HG02610 (cell line): ENCODE data around the gene TM6SF1.
A peak's percentile ranks its signal among the peaks of the same experiment; 100 is the strongest.
"Not testable (repeated sequence)": the region's sequence is repeated elsewhere in the genome, so short reads cannot be mapped to it uniquely, and the experiment has no call there.

Experiments
- ATAC-seq: cut with Tn5 transposase; IDR thresholded peaks from one replicate; pipeline ENCODE4 v1.9.1; 2021; ENCODE audit warnings: mild to moderate bottlenecking, moderate library complexity; ENCODE audit not compliant: unreplicated experiment

Gene TM6SF1

GRCh38 chr15:83115410-83115809 lies 8.0 kb downstream of the TM6SF1 start:
- no peak for ATAC-seq

DNA sequence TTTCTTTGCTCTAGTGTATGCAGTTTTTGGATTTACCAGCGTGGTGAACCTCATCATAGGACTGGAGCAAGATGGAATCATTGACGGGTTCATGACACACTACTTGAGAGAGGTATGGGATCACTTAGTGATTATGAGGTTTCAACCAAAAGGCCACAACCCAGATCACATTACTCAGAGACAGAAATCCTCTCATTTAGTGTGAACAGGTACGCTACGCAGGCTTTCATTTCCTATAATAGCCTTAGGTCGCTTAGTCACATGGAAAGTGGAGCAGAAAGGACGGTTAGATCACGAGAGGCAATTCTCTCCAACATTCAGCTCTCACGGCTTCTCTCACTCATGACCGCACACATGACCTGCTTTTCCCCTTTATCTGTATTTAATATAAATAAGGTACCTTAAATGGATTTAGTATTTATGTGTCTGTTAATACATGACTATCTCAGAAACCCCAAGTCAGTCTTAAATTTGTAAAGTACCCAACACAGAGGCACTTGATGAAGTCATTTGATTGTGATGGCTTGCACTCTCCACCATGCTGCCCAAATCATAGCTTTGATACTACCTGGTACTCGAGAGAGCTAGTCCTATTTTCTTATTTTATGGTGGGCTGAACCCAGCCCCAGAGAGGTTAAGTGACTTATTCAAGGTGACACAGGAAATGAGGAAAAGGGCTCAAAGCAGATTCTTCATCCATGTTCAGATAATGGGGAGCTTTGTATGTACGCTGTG lies 8.6 kb downstream of the TM6SF1 start:
- ATAC-seq, result peak; percentile 73

DNA sequence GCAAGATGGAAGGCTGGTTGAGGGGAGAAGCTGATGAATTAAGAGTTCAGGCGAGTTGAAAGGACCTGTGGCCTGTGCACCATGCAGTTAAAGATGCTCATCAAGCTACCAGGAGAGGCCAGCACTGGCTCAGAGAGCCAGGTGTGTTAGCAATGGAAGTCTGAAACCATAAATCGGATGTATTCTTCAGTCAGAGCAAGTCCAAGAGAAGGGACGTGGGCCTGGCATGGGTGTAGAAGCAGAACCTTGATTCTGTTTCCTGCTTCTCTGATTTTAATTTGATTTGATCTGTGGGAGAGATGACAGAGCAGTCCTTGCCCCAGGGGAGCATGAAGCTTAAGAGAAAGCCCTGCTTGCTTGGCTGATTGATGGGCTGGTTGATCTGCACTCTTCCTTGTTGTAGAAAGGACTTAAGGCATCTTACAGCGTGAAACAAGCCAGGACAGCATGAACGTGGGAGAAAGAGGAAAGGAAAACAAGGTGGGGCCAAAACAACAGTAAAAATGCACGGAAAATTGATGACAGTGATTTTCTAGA lies 10.9 kb downstream of the TM6SF1 start:
- no peak for ATAC-seq

GRCh38 chr15:83118968-83119367 lies 11.5 kb downstream of the TM6SF1 start:
- ATAC-seq, result no peak

- ATAC-seq, result no peak
These were observed 12.6 kb downstream of the TM6SF1 start for GRCh38 chr15:83119968-83120581.

DNA sequence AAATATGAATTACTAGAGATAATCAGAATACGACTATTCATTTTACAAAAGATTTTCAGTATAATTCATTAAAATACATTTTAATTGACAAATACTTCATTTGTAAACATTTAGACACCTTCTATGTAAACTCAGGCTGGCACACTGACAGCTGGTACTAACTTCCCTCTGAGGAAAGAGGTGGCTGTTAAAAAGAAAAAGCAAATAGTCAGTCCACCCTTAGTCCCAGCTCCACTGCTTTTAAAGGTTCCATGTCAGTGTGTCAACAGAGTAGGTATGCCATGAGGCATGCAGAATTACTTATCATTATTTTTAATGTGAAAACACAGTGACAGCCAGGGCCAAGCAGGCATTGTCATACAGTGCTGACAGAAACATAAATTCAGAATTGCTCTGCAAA lies 16.1 kb downstream of the TM6SF1 start:
- ATAC-seq, result no peak

GRCh38 chr15:83127547-83128150 lies 20.2 kb downstream of the TM6SF1 start:
- ATAC-seq, result no peak

GRCh38 chr15:83129791-83130190 lies 22.3 kb downstream of the TM6SF1 start:
- no peak for ATAC-seq

GRCh38 chr15:83132861-83133523 lies 25.5 kb downstream of the TM6SF1 start:
- no peak for ATAC-seq

DNA sequence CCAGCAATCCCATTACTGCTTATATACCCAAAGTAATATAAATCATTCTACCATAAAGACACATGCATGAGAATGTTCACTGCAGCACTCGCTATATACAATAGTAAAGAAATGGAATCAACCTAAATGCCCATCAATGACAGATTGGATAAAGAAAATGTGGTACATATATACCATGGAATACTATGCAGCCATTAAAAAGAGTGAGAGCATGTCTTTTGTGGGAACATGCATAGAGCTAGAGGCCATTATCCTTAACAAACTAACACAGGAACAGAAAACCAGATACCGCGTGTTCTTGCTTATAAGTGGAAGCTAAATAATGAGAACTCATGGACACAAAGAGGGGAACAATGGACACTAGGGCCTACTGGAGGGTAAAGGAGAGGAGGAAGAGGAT lies 34.7 kb downstream of the TM6SF1 start:
- ATAC-seq, result not testable (repeated sequence)

DNA sequence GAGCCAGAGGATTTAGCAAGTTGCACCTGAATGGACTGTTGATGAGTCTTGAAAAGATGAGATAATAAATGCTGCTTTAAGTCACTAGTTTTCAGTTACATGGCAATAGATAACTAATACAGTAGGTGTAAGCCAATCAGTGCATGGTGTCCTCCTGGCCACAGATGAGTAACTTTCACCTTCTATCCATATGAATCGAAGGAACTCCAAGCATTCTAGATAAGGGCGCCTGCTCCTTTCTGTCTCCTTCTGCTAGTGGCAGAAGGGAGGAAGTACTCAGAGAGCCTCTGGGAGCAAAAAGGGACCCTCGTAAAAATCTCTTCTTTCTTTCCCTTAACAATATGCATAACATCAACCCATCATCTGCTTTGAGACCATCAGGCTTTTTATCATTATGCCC lies 37.3 kb downstream of the TM6SF1 start:
- ATAC-seq, result no peak

DNA sequence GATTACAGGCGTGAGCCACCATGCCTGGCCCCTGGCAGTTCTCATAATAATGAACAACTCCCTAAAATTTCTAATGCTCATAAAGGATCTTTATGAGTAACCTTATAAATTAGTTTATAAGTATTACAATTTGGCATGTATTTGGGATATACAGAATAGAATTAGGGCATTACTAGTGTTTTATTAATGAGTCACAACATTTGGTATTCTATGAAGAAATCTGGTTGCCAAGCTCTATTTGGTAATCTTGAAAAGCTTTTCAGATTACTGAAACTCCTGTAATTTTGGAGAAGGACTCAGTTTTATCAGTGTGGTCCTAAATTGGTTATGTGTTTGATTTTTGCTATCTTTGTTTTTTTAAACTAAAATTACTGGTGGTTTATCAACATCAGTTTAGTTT lies 45.8 kb downstream of the TM6SF1 start:
- ATAC-seq, result no peak

GRCh38 chr15:83155942-83156341 lies 48.5 kb downstream of the TM6SF1 start:
- no peak for ATAC-seq

DNA sequence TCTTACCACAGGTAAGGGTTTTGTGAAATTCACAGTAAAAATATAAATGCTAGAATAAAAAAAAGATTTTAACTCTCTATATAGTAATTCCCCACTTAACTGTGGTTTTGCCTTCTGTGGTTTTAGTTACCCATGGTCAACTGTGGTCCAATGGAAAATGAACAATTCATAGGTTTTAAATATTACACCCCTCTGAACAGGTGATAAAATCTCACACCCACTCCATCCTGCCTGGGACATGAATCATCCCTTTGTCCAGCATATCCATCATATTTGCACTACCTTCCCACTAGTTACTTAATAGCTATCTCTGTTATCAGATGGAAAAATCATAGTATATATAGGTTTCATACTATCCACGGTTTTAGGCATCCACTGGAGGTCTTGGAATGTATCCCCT lies 50.9 kb downstream of the TM6SF1 start:
- no peak for ATAC-seq

DNA sequence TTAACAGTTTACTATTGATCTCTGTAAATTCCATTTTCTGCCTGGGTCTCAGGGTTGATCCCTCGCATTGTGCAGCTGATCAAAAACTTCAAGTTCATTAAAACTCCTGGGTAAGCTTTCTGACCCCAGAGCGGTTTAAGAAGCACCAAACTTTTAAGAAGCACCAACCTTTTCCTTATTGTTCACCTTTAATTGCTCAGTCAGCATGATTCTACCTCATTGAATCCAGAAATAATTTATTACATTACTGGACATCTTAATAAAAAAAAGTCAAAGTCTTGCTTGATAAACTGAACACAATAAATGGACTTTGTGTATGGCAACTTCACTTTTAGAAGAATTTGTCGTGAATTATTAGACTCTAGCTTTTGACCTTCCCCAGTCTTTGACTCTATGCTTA lies 53.3 kb downstream of the TM6SF1 start:
- ATAC-seq, result no peak

DNA sequence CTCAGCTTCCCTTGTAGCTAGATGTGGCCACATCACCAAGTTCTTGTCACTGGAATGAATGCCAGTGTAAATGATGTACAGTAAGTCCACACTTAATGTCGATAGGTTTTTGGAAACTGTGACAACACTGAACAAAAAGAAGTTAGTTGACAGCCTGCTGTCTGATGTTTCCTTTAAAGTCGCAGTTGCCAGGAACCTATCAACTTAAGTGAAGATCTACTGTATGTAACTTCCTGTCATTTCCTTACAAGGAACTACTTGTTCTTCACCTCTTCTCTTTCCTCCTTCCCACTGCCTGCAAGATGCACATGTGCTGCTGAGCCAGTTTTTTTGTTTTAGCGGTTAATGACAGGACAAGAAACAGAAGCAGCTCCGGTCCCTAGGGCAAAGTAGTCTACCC lies 55.6 kb downstream of the TM6SF1 start:
- ATAC-seq, result no peak

- ATAC-seq, result no peak
These were observed 56.8 kb downstream of the TM6SF1 start for GRCh38 chr15:83164111-83164770.

GRCh38 chr15:83164771-83165404 lies 57.4 kb downstream of the TM6SF1 start:
- ATAC-seq, result no peak

GRCh38 chr15:83166218-83166617 lies 58.8 kb downstream of the TM6SF1 start:
- ATAC-seq, result no peak

- no peak for ATAC-seq
These were observed 59.4 kb downstream of the TM6SF1 start for GRCh38 chr15:83166830-83167229.

GRCh38 chr15:83169576-83169975 lies 62.1 kb downstream of the TM6SF1 start:
- ATAC-seq, result not testable (repeated sequence)
